HG02852 (cell line): ENCODE data around the gene IGFALS.

Source experiments
- ATAC-seq: cut with Tn5 transposase; IDR thresholded peaks from one replicate; pipeline ENCODE4 v1.9.1; 2021; ENCODE audit warnings: mild to moderate bottlenecking, moderate library complexity; ENCODE audit not compliant: unreplicated experiment

IGFALS gene

DNA sequence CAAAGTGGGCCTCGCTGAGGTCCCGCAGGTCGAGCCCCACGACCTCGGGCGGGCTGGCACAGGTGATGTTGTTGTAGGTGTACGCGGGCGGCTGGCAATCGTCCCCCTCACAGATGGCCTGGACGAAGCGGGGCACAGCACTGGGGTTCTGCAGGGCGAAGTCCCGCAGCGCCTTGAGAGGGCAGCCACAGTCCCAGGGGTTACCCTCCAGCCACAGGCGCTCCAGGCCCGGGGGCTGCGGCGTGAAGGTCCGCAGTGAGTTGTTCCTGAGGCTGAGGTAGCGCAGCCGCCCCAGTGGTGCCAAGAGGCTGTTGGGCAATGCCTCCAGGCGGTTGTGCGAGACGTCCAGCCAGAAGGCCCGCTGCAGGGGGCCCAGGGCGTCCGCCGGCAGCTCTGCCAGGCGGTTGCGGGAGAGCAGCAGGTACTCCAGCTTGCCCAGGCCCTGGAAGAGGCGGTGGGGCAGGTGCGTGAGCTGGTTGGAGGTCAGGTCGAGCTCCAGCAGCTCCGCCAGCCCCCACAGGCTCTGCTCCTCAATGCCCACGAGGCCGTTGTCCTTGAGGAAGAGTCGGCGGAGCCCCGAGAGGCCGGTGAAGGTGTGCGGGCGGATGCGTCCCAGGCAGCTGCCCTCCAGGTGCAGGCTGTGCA, 2.8 kb downstream of the IGFALS start:
- ATAC-seq: no peak

DNA sequence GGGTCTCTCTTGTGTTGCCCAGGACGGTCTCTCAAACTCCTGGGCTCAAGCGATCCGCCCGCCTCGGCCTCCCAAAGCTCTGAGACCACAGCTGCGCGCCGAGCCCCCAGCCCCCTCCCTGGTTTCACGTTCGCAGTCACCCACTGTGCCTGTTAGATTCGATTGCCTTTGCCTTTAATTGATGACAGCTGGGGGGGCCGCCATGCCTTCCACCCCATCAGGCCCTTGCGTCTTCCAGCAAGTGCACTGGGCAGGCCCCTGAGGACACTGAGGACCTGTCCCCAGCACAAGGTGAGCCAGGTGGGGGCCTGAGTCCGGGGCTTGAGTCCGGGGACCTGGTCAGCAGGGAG, 3.3 kb downstream of the IGFALS start:
- ATAC-seq: no peak

DNA sequence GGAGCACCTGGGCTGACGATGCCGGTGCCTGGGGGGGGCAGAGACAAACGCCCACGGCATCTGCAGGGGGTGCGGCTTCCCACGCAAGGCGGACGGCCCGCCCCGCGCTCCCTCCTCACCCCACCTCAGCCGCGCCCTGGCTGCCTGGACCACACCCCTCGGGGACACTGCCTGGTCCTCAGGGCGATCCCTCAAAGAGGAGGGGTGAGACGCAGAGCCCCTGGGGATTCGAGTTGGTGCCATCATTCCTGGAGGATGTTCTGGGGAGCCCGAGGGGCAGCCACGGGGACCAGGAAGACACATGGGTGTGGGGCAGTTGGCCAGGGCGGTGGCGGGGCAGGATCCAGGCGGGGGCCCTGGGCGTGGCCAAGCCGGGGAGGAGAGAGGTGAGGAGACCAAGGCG, 3.9 kb downstream of the IGFALS start:
- no peak for ATAC-seq

DNA sequence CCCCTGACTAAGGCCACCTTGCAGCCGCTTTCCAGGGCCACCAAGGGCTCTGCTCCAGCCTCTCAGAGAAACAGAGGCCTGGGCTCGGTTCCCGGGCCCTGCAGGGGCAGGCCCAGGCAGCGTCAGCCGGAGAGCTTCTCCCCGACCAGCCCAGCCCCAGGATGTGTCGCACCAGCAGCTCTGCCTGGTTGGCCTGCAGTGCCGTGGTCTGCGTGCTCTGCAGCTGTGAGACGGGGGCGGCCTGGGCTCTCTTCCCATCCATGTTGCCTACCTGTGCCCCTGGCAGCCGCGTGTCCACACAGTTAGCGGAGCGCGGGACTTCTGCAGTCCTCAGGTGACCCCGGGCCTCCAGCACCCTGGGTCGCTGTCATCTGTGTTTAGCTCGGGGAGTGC, 4.8 kb downstream of the IGFALS start:
- ATAC-seq: no peak

DNA sequence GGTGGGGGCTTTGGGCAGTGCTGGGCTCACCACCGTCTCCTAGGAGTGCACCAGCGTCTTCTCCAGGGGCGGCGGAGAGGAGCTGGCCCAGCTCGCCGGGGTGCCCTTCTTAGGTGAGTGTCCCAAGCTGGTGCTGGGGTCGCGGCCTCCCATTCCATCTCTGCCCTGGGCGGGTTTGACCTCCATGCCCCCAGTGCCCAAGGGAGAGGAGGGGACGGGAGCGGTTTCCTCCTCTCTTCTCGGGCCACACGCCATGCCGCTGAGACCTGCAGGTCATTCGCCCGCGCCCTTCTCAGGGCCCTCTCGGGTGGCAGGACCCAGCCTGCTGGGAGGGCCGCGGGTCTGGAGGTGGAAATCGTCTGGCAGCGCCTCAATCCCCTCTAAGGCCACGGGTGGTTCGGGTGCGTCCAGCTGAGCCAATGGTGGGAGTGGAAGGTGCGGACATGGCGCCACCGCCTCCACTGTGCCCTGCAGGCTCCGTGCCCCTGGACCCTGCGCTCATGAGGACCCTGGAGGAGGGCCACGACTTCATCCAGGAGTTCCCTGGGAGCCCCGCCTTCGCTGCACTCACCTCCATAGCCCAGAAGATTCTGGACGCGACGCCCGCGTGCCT, 5.3 kb downstream of the IGFALS start:
- no peak for ATAC-seq

DNA sequence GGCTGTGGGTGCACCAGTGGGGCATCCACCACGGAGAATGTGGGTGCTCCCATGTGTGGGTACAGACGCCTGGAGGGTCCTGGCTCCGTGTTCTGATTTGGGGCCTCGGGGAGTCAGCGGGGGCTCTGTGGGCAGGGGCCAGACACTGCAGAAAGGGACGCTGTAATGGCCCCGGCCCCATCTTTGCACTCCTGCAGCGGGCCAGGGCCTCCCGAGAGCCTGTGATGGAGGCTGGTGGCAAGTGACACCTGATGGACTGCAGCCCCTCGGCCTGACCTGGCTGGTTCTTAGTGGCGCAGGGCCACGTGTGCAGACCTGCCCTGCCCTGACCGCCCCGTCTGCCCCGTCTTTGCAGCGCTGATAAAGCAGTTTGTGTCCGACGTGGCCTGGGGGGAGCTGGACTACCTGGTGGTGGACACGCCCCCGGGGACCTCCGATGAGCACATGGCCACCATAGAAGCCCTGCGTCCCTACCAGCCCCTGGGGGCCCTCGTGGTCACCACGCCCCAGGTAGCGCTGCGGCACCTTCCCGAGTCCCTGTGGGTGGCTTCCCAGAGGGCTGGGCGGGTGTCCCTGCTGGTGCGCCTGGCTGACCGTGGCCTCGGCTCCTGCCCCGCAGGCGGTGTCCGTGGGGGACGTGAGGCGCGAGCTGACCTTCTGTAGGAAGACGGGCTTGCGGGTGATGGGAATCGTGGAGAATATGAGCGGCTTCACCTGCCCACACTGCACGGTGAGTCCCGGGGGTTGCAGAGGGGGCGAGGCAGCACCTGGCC, 6.0 kb downstream of the IGFALS start:
- ATAC-seq: no peak

DNA sequence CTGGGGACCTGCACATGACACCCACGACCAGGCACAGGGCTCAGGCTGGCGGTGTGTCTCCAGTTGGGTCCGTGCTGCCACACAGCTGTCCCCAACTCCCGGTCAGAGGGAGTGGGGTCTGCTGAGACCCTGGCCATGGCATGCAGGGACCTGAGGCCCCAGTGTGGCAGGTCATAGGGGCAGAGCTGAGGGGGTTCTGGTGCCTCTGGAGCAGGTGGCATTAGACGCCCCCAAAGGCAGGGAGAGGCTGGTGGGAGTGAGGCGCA, 6.5 kb downstream of the IGFALS start:
- ATAC-seq: no peak

DNA sequence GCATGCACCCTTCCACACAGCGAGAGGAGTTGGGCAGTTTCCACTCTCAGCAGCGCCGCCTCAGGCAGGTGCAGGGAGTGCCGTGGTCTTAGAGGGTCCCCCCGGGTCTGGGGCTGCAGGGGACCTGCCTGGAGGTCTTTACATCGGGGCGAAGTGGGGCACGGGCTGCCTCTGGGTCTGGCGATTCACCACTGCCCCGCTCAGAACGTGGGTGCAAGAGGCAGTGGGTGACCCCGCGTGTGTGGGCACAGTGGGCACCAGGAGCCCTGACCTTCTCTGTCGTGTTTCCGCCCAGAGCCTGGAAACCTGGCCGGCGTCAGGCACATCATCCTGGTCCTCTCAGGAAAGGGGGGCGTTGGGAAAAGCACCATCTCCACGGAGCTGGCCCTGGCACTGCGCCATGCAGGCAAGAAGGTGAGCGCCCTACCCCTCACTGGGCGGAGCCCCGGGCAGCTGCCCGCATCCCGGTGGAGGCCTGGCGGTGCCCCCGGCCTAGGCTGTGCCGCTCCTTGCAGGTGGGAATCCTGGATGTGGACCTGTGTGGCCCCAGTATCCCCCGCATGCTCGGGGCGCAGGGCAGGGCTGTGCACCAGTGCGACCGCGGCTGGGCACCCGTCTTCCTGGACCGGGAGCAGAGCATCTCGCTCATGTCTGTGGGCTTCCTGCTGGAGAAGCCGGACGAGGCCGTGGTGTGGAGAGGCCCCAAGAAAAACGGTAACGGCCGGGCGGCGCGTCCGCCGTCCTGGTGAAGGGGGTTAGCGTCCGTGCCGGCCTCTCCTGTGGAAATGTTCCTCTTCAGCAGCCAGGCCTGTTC, 7.1 kb downstream of the IGFALS start:
- ATAC-seq: no peak

DNA sequence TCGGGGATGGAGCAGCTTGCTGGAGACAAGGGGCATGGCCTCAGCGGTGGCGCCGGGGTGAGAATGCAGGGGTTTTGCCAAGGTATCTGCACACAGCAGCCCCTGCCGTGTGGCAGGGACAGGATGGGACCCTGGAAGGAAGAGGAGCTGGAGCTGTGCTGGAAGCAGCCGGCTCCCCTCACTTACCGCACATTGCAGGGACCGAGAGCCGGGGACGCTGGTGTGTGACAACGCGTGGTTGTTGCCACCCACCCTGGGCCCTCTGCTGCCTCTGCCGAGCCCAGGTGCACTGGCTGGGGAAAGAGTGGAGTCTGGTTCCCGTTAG, 7.7 kb downstream of the IGFALS start:
- no peak for ATAC-seq

DNA sequence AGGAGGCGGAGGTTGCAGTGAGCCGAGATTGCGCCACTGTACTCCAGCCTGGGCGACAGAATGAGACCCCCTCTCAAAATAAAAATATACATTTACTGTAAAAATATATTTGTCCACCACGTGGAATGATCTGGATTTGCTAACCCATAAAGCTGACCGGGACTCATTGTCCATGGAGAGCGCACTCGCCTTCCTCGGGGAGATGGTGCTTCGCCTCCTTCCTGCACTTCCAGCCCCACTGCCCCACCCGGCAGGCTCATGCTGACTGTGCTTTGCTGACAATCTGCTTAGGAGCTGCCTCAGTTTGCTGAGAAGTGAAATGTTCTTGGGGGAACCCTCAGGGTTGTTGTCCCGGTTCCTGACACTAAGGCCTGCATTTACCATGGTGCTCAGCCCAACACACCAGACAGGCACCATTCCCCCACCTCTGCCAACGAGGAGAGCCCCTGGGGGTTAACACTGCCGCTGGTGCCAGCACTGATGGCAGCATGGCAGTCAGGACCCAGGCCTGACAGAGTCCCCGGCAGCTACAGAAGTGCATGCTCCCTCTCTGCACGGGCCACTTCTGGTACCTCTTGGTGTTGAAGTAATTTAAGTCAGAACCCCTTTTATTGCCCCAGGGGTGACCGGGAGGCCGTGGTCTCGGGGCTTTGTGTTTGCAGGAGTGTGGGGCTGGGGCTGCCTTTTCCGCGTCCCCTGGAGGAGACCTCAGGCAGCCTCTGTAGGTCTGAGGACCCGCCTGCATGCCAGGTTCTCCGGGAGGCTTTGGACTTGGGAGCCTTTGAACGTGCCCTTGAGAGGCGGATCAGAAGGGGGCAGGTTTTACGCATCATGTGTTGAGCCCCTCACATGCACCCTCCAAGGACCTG, 8.3 kb downstream of the IGFALS start:
- no peak for ATAC-seq

DNA sequence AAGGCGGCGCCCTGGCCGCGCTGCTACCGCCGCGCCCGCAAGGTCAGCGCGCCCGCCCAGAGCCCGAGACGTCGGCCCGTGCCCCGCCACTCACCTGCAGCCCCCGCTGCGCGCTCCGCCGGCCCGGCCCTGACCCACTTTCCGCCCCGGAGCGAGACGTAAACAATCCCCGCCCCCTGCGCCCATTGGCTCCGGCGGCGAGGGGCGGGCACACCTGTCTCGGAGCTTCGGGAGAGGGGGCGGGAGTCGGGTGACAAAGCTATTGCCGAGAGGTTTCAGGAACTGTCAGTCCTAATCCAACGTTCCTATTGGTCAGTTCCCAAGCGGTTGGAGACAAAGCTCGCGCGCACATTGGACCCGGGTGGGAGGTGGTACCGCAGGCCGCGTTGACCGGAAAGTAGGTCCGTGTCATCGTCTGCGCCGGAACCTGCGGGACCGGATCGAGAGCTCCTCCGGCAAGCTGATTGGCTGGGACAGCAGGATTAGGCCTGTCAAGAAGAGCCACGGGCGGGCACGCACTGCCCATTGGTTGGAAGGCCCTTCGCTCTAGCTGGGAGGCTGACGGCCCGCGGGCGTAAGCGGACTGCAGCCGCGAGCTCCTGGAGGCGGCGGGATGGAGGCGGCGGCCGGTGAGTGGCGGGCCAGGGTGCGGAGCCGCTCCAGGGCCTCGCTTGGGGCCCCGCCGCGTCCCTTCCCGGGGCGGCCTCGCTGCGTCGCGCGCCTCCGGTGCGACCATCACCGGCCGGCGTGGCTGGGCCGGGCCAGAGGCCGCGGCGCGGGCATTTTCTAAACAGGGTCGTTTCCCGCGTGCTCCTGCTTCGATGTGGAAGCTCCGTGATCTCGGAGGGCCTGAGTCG, 10.9 kb downstream of the IGFALS start, which contains the start of the genes NUBP2 and SPSB3:
Gene NUBP2, plus strand, starts transcription at position 553 of the 857 bp plus-strand sequence. Its CDS starts 61 bp downstream, at position 614.
Gene SPSB3, minus strand, starts transcription at position 164 of the 857 bp plus-strand sequence. CDS start 1,088 bp downstream, outside the sequence.
- peak; percentile 86 for ATAC-seq

DNA sequence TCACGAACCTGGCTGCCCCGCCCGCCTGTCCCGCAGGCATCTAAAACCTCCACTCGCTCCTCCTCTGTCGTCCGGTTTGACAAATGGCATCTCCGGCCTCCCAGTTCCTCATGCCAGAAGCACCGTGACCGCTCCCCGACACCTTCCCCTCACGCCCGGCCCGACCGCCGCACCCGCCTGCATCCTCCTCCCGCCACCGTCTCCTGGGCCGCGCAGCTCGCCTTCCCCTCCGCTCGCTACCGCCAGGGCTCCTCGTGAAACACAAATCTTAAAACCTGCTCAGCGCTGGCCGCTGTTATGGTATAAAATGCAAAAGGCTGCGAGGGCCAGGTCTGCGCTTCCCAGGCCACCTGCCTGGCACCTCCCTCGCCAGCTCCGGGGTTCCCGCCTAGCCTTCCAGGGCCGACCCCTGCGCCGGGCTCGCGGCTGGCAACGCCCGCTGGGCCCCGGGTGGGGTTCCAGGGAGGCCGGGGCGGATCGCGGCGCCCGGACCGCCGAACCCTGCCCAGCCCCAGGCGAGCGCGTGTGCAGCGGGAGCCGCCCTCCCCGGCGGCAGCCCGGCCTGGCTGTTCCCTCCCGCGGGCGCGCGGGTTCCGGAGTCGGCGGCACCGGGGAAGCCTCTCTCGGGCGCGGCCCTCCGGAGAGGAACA, 11.6 kb downstream of the IGFALS start:
- peak; percentile 5 for ATAC-seq

DNA sequence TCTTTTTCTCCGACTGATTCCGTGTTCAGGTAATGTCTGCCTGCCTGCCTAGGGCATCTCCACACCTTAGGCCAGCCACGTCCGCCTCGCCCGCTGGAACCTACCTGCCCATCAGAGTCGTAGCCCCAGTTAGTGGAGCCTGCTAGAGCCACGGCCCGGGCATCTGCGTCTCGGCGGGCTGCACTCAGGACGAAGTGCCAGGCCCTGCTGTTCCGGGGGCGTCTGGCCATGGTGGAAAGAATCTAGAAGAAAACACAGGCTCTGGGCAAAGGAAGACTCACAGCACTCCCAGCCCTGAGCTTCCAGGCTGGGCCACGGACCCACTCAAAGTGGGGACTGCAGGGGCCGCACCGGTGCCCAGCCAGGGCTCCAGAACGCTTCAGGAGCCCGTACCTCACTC, 12.3 kb downstream of the IGFALS start:
- ATAC-seq: no peak

DNA sequence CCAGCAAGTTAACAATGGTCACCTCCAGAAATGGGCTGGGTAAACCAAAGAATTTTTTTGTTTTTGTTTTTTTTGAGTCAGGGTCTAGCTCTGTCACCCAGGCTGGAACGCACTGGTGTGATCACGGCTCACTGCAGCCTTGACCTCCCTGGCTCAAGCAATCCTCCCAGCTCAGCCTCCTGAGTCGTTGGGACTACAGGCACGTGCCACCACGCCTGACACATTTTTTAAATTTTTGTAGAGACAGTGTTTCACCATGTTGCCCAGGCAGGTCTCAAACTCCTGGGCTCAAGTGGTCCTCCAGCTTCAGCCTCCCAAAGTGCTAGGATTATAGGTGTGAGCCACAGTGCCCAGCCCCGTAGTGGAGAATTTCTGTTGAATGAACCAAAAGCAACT, 12.8 kb downstream of the IGFALS start:
- no peak for ATAC-seq

DNA sequence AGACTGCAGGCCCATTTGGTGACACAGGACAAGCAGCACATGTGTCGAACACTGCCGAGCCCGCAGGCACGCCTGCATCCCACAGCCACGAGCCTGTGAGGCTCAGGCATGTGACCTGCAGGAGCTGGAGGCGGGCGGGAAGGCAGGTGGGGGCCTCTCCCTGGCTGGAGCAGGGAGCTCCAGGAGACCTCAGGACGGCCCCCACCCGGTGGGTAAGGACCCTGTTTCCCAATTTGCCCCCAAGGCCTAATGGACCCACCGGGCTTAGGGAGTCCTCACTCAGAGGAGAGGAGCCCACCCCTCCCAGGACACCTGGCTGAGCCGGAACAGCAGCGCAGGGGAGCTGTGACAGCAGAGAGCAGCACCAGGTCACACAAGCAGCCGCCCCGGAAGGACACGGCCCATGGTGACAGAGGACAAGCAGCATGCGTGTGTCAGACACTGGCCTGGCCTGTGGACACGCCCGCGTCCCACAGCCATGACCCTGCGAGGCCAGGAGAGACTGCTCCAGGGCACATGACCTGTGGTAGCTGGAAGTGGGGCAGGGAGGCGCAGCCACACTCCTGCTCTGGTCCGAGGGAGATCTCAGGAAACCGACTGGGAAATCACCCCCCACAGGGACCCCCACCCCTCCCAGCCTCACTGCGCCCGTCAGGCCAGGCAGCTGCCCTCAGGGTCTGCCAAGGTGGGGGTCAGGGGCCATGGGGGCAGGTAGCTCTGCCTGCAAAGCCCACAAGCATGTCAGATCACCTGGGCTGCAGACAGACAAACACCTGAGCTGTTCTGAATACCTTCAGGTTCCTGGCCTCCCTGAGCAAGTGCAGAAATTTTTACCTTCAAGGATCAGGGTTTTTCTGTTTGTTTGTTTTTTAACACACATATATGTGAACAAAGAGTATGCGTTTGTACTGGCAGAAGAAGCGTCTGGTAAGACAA, 13.5 kb downstream of the IGFALS start:
- ATAC-seq: no peak

DNA sequence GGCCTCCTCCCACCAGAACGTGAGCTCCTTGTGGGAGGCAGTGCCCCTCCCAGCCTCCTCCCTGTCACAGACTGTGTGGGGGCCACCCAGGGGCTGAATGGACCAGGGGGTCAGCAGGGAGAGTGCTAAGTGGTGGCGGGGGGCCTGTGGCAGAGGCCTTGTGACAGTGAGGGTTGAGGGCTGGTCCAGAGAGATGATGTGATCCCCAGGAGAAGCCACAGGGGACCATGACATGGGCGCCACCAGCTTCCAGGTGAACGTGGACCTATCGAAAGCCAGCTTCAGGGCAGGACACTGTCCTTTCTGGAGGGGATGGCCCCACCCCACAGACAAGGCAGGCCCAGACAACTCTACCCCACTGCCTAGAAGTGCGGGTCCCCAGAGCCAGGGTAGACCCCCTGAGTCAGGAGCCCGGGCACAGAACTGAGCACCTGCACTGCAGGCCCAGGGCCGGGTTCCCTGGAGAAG, 14.2 kb downstream of the IGFALS start:
- ATAC-seq: no peak

DNA sequence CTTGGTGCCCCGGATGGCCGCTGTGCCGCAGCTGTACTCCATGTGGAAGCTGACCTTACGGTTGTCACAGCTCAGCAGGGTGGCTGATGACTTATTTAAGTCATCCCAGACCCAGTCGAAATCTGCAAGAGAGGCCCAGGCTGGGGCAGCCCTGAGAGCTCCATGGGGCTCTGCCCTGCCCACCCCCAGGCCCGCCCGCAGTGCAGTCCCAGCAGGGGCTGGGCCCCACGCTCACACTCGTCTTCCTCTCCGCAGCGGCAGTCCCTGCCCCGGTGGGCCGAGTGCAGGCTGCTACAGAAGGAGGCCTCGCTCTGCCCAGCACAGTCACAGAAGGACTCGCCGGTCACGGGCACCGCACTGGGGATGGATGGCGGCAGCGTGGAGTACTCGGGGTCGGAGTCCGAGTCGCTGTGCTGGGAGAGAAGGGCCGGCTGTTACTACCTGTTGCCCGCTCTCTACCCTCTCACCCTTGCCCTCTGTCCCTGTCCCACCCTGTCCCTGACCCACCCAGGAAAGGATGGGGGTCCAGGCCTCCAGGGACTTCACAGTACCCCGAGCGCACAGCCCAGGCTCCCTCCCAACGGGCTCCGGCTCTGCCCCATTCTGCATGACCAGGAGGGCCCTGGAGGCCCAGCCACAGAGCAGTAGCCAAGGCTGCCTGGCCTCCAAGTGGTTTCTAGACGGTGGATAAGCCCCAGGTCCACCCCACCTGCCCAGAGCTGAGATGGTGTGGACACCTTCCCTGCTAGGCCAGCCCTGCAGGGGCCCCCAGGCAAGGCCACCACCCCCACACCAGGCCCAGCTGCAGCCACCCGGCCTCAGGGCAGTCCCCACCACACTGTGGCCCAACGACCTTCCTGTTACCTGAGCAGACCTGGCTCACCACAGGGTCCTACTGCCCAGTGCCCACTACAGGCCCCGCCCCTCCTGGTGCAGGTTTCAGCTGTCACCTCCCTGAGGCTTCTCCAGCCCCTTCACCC, 15.0 kb downstream of the IGFALS start:
- ATAC-seq: no peak
